ENCODE data around the gene CYFIP1. TPM values are rescaled to one million over a fixed set of nuclear protein-coding genes. Genes with fewer than 3 reads are reported as not detected.

The CYFIP1 gene
- total RNA-seq, 1 experiment from 2014 or later, result 143 TPM

GRCh38 chr15:22874966-22875365 is 105.2 kb downstream of the CYFIP1 start:
- no TSS peak for BruUV-seq (replicated peaks)
- RAD21 ChIA-PET (ENCODE audit: low non-redundant PET in 1 of 2, low total read pairs in 2 of 2, uncharacterized antibody in 2 of 2, unreplicated experiment in 2 of 2), result no interaction called here
- TF ChIP-seq YY1 (IDR thresholded peaks at IDR 0.05; ENCODE audit: extremely low read depth, insufficient replicate concordance, low read depth, low read length) (no peak), ZFX (IDR thresholded peaks at IDR 0.05) (no peak), JUND (IDR thresholded peaks at IDR 0.05) (no peak)
- TF ChIP-seq, protein P1, sequence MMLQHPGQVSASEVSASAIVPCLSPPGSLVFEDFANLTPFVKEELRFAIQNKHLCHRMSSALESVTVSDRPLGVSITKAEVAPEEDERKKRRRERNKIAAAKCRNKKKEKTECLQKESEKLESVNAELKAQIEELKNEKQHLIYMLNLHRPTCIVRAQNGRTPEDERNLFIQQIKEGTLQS (IDR thresholded peaks at IDR 0.05), result no peak
- TF ChIP-seq, protein P2, sequence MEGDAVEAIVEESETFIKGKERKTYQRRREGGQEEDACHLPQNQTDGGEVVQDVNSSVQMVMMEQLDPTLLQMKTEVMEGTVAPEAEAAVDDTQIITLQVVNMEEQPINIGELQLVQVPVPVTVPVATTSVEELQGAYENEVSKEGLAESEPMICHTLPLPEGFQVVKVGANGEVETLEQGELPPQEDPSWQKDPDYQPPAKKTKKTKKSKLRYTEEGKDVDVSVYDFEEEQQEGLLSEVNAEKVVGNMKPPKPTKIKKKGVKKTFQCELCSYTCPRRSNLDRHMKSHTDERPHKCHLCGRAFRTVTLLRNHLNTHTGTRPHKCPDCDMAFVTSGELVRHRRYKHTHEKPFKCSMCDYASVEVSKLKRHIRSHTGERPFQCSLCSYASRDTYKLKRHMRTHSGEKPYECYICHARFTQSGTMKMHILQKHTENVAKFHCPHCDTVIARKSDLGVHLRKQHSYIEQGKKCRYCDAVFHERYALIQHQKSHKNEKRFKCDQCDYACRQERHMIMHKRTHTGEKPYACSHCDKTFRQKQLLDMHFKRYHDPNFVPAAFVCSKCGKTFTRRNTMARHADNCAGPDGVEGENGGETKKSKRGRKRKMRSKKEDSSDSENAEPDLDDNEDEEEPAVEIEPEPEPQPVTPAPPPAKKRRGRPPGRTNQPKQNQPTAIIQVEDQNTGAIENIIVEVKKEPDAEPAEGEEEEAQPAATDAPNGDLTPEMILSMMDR (IDR thresholded peaks at IDR 0.05 in 2 of 3, conservative IDR thresholded peaks at IDR 0.05 in 1 of 3; ENCODE audit: borderline replicate concordance in 1 of 3, insufficient read depth in 1 of 3, low read depth in 2 of 3, low read length in 2 of 3), result no peak
- H3K36me3 ChIP-seq (ENCODE audit: control insufficient read depth in 1 of 2, insufficient read depth in 2 of 2, low read length in 2 of 2), result peaks cover 17 to 18% of the 10 kb centered on the region in 2 experiments; a peak in 3 of 4 replicates
- intact Hi-C loops (cut with micrococcal nuclease), result no loop called here
- H3K27me3 ChIP-seq (ENCODE audit: insufficient read depth, low read length), result no peaks in the 10 kb centered on the region
- no peaks in the 10 kb centered on the region for H3K9me3 ChIP-seq (ENCODE audit: control insufficient read depth in 1 of 2, insufficient read depth in 1 of 2, low read depth in 1 of 2, low read length in 2 of 2)
- H3K27ac ChIP-seq (ENCODE audit: low read depth, low read length), result no peak overlapping the region
- no peak for DNase-seq (ENCODE audit: low read depth, low spot score)
- H4K20me1 ChIP-seq (ENCODE audit: insufficient read depth), result no peaks in the 10 kb centered on the region
- H3K9ac ChIP-seq (ENCODE audit: low read length), result no peak overlapping the region
- H3K4me1 ChIP-seq (ENCODE audit: control insufficient read depth in 1 of 2, insufficient read depth in 2 of 2, low read length in 2 of 2), result no peaks in the 10 kb centered on the region
- no peak for ATAC-seq
- H3K4me3 ChIP-seq (replicated peaks in 1 of 2; ENCODE audit: low read depth in 1 of 2, low read length in 2 of 2), result no peak overlapping the region
- H3K9me2 ChIP-seq (ENCODE audit: insufficient read depth), result no peaks in the 10 kb centered on the region
- peaks cover 4% of the 10 kb centered on the region; the same call in 1 of the 2 replicates for H3K79me2 ChIP-seq (ENCODE audit: insufficient read depth, low read length)
- H3K4me2 ChIP-seq (ENCODE audit: low read length), result no peak overlapping the region
- CTCF ChIA-PET, result no interaction called here
- POLR2A ChIA-PET, result no interaction called here
- H2AFZ ChIP-seq (ENCODE audit: low read depth, low read length, poor library complexity, severe bottlenecking), result no peak overlapping the region

GRCh38 chr15:22874256-22874655 is 105.9 kb downstream of the CYFIP1 start:
- Histone ChIP-seq H4K20me1 (ENCODE audit: insufficient read depth) (no peaks in the 10 kb centered on the region), H3K27ac (ENCODE audit: low read depth, low read length) (no peak overlapping the region), H3K9ac (ENCODE audit: low read length) (no peak overlapping the region), H2AFZ (ENCODE audit: low read depth, low read length, poor library complexity, severe bottlenecking) (no peak overlapping the region), H3K4me3 (replicated peaks in 1 of 2; ENCODE audit: low read depth in 1 of 2, low read length in 2 of 2) (no peak overlapping the region), H3K36me3 (ENCODE audit: control insufficient read depth in 1 of 2, insufficient read depth in 2 of 2, low read length in 2 of 2) (peaks cover 18 to 21% of the 10 kb centered on the region in 2 experiments; a peak in 3 of 4 replicates), H3K9me2 (ENCODE audit: insufficient read depth) (no peaks in the 10 kb centered on the region), H3K27me3 (ENCODE audit: insufficient read depth, low read length) (no peaks in the 10 kb centered on the region), H3K9me3 (ENCODE audit: control insufficient read depth in 1 of 2, insufficient read depth in 1 of 2, low read depth in 1 of 2, low read length in 2 of 2) (no peaks in the 10 kb centered on the region), H3K79me2 (ENCODE audit: insufficient read depth, low read length) (peaks cover 4% of the 10 kb centered on the region; the same call in 1 of the 2 replicates), H3K4me2 (ENCODE audit: low read length) (no peak overlapping the region), H3K4me1 (ENCODE audit: control insufficient read depth in 1 of 2, insufficient read depth in 2 of 2, low read length in 2 of 2) (no peaks in the 10 kb centered on the region)
- no peak for DNase-seq (ENCODE audit: low read depth, low spot score)
- ChIA-PET RAD21 (ENCODE audit: low non-redundant PET in 1 of 2, low total read pairs in 2 of 2, uncharacterized antibody in 2 of 2, unreplicated experiment in 2 of 2) (no interaction called here), POLR2A (no interaction called here), CTCF (no interaction called here)
- intact Hi-C loops (cut with micrococcal nuclease), result no loop called here
- no TSS peak for BruUV-seq (replicated peaks)
- ATAC-seq, result no peak
- no peak for TF ChIP-seq POLR2A (IDR thresholded peaks at IDR 0.05; ENCODE audit: borderline replicate concordance, extremely low read depth, insufficient read depth, insufficient read length)
- TF ChIP-seq, protein P3, sequence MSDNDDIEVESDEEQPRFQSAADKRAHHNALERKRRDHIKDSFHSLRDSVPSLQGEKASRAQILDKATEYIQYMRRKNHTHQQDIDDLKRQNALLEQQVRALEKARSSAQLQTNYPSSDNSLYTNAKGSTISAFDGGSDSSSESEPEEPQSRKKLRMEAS (IDR thresholded peaks at IDR 0.05), result no peak
- TF ChIP-seq ZBTB33 (IDR thresholded peaks at IDR 0.05; ENCODE audit: extremely low read depth, insufficient replicate concordance, low read length), result no peak
- no peak for TF ChIP-seq SP1 (IDR thresholded peaks at IDR 0.05; ENCODE audit: low read depth)
- no peak for TF ChIP-seq POLR2AphosphoS5 (IDR thresholded peaks at IDR 0.05; ENCODE audit: low read depth, low read length)
- TF ChIP-seq ZFX (IDR thresholded peaks at IDR 0.05), result no peak
- no peak for TF ChIP-seq YY1 (IDR thresholded peaks at IDR 0.05; ENCODE audit: extremely low read depth, insufficient replicate concordance, low read depth, low read length)
- TF ChIP-seq EGR1 (IDR thresholded peaks at IDR 0.05; ENCODE audit: low read depth), result no peak
- TF ChIP-seq TCF7L2 (IDR thresholded peaks at IDR 0.05; ENCODE audit: borderline replicate concordance, extremely low read depth, insufficient read depth, insufficient read length), result no peak
- TF ChIP-seq, protein P1 (IDR thresholded peaks at IDR 0.05), result no peak
- no peak for TF ChIP-seq CBX3 (IDR thresholded peaks at IDR 0.05; ENCODE audit: low read depth)
- no peak for TF ChIP-seq SRF (IDR thresholded peaks at IDR 0.05; ENCODE audit: low read depth)
- TF ChIP-seq SIN3A (IDR thresholded peaks at IDR 0.05; ENCODE audit: low read depth), result no peak
- TF ChIP-seq ELF1 (IDR thresholded peaks at IDR 0.05; ENCODE audit: borderline replicate concordance, low read depth), result no peak
- TF ChIP-seq FOSL1 (IDR thresholded peaks at IDR 0.05; ENCODE audit: low read depth), result no peak

Measured in HCT116 (cell line).